ENCODE data around the gene SWSAP1.
"Not testable (repeated sequence)": the region's sequence is repeated elsewhere in the genome, so short reads cannot be mapped to it uniquely, and the experiment has no call there.

DNA sequence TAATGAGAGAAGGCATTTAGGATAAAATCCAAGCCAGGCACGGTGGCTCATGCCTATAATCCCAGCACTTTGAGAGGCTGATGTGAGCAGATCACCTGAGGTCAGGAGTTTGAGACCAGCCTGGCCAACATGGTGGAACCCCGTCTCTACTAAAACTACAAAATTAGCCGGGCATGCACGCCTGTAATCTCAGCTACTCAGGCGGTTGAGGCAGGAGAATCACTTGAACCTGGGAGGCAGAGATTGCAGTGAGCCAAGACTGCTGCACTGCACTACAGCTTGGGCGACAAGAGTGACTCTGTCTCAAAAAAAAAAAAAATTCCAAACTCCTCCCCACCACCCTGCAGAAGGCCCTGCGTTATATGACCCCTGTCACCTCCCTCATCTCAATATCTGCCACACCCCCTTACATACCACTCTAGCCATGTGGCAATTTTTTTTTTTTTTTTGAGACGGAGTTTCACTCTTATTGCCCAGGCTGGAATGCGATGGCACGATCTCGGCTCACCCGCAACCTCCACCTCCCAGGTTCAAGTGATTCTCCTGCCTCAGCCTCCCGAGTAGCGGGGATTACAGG lies 4.9 kb downstream of the SWSAP1 start:
- TF ChIP-seq, protein P1, sequence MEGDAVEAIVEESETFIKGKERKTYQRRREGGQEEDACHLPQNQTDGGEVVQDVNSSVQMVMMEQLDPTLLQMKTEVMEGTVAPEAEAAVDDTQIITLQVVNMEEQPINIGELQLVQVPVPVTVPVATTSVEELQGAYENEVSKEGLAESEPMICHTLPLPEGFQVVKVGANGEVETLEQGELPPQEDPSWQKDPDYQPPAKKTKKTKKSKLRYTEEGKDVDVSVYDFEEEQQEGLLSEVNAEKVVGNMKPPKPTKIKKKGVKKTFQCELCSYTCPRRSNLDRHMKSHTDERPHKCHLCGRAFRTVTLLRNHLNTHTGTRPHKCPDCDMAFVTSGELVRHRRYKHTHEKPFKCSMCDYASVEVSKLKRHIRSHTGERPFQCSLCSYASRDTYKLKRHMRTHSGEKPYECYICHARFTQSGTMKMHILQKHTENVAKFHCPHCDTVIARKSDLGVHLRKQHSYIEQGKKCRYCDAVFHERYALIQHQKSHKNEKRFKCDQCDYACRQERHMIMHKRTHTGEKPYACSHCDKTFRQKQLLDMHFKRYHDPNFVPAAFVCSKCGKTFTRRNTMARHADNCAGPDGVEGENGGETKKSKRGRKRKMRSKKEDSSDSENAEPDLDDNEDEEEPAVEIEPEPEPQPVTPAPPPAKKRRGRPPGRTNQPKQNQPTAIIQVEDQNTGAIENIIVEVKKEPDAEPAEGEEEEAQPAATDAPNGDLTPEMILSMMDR (IDR thresholded peaks at IDR 0.05): not testable (repeated sequence)
- TF ChIP-seq POLR2A (IDR thresholded peaks at IDR 0.05; ENCODE audit: low read depth); POLR2AphosphoS5 (IDR thresholded peaks at IDR 0.05); EP300 (IDR thresholded peaks at IDR 0.05): not testable (repeated sequence)

Measured in esophagus muscularis mucosa (tissue), 4 donors.